Measurements from ENCODE around the gene CERS6.

DNA sequence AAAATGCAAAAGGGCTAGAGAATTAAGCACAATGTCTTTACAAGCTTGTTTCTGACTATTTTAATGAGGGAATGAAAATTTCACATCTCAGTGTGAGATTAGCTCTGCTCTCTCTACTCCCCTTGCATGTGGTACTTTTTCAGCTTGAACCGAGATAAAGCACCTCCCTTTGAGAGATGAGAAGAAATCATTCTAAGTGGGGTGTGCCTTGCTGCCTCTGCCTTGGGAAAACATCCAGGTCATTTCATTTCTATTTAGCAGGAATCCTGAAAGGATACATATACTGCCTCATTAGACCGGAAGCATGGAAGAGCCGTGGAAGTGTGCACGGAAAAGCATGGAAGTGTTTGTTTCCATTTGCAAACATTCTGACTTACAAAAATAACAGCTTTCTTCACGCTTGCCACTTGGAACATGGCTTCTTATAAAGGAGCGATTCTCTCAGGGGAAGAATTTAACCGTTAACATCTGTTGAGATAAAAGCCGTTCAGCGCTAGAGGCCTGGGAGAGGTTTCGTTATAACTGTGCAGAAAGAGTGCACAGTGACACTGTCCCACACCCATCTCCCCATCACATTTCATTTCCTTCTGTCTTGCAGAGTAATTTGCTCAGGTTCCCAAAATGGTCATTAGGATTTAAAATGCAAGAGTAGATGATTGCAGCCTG is 363.1 kb downstream of the CERS6 start:
- TF ChIP-seq, protein P1, sequence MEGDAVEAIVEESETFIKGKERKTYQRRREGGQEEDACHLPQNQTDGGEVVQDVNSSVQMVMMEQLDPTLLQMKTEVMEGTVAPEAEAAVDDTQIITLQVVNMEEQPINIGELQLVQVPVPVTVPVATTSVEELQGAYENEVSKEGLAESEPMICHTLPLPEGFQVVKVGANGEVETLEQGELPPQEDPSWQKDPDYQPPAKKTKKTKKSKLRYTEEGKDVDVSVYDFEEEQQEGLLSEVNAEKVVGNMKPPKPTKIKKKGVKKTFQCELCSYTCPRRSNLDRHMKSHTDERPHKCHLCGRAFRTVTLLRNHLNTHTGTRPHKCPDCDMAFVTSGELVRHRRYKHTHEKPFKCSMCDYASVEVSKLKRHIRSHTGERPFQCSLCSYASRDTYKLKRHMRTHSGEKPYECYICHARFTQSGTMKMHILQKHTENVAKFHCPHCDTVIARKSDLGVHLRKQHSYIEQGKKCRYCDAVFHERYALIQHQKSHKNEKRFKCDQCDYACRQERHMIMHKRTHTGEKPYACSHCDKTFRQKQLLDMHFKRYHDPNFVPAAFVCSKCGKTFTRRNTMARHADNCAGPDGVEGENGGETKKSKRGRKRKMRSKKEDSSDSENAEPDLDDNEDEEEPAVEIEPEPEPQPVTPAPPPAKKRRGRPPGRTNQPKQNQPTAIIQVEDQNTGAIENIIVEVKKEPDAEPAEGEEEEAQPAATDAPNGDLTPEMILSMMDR (IDR thresholded peaks at IDR 0.05), result no peak
- no peak for TF ChIP-seq POLR2A (IDR thresholded peaks at IDR 0.05)

All from body of pancreas (tissue), 4 donors.